A172 (cell line): ENCODE data around the gene EYS. TPM values are rescaled to one million over a fixed set of nuclear protein-coding genes. Genes with fewer than 3 reads are reported as not detected.
"Not testable (repeated sequence)": the region's sequence is repeated elsewhere in the genome, so short reads cannot be mapped to it uniquely, and the experiment has no call there.

Experiments used
- DNase-seq: peaks from one replicate; pipeline ENCODE4 v3.0.0-alpha.2; 2015; ENCODE audit warnings: low spot score
- total RNA-seq: library from RNA; depleted of rRNA; stranded (reverse); fragments of >200 nt; shearing (Covaris generic); gene quantifications from 2 replicates; pipeline ENCODE4 v1.2.3, GENCODE V29; 2014

The EYS gene
- total RNA-seq, 1 experiment from 2014 or later, result 0.24 TPM

- no peak for DNase-seq
Observed at GRCh38 chr6:63793465-63794137, 1913.4 kb downstream of the EYS start.

- DNase-seq, result no peak
Observed at GRCh38 chr6:63792736-63793464, 1914.1 kb downstream of the EYS start.

DNA sequence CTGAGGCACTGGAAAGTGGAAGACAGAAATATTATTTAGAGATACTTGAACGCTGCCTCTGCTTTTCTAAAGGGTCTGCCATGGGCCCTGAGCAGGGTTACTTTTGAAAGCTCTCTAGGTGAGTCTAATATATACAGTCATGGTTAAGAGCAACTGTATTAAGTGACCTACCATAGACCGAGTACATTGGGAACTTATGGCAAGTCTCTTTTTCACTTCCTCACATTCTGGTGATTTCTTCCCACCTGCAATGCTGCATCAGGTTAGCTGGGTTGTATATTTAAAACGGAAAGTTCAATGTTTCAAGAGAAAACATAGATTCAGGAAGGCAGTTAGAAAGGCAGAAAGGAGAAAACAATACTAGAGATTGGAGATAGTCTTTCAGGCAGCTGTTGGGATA lies 1916.7 kb downstream of the EYS start:
- no peak for DNase-seq

DNA sequence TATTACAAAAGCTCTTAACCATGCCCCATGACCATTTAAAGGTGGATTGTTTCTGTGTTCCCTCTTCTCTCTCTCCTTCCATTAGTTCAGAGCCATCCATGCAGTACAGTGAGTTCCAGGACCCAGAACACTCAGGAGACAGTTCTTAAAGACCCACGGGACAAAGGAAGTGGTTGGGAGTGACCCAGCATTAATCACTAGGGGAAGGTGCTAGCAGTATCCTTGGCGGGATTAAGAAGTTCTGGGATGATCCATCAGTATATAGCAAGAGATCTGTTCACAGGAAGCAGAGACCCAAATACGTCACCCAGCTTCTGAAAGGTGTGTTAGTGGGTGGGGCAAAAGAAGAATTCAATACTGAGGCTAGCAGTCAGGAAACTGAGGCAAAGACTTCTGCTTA lies 1917.3 kb downstream of the EYS start:
- no peak for DNase-seq

DNA sequence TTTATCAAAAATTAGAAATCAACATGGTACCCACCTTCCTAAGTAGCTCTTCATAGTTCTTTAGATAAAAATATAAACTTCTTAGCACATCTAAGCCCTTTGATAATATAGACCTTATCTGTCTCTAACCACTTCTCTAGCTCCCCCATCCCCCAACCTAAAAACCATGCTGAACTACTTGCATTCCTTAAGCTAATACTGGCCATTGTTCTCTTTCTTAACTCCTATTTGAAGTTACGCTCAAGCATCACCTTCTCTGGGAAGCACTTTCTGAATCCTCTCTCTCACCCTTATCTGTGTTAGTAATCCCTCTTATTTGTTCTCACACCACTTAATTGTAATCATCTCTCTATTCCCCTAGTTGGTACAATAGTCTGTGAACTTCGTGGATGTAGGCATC lies 1918.5 kb downstream of the EYS start:
- no peak for DNase-seq

- DNase-seq, result no peak
Observed at GRCh38 chr6:63787021-63787420, 1920.0 kb downstream of the EYS start.

DNA sequence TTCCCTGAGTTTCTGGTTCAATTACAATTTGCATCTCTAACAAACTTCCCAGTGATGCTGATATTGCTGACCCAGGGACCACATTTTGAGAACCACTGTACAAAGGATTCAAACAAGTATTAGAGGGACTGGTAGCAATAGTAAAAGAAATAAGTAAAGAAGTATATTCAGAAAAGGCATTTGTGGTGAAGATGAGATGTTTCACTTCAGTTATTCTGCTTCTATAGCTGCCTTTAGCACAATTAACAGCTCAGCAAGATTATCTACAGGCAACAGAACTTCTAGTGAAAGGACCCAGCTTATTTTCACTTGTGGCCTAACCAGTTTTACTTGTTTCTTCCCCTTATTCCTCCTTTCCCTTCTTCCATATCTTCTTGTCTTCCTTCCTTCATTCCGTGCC lies 1922.0 kb downstream of the EYS start:
- no peak for DNase-seq

- no peak for DNase-seq
Observed at GRCh38 chr6:63783096-63783495, 1923.9 kb downstream of the EYS start.

- no peak for DNase-seq
Observed at GRCh38 chr6:63774961-63775360, 1932.1 kb downstream of the EYS start.

GRCh38 chr6:63773200-63773599 lies 1933.8 kb downstream of the EYS start:
- no peak for DNase-seq

GRCh38 chr6:63765828-63766227 lies 1941.2 kb downstream of the EYS start:
- DNase-seq, result no peak

- peak; percentile 26 for DNase-seq
Observed at GRCh38 chr6:63764318-63764916, 1942.6 kb downstream of the EYS start.

- DNase-seq, result no peak
Observed at GRCh38 chr6:63760199-63760598, 1946.8 kb downstream of the EYS start.

- DNase-seq, result no peak
Observed at GRCh38 chr6:63759605-63760105, 1947.4 kb downstream of the EYS start.

GRCh38 chr6:63757826-63758225 lies 1949.2 kb downstream of the EYS start:
- no peak for DNase-seq

DNA sequence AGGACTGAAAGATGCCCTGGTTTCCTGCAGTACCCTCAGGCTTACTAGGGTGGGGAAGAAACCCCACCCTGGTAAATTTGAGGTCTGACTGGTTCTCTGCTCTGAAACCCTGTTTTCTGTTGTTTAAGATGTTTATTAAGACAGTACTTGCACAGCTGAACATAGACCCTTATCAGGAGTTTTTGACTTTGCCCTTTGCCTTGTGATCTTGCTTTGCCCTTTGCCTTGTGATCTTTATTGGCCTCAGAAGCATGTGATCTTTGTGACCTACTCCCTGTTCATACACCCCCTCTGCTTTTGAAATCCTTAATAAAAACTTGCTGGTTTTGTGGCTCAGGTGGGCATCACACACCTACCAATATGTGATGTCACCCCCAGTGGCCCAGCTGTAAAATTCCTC lies 1949.8 kb downstream of the EYS start:
- not testable (repeated sequence) for DNase-seq

DNA sequence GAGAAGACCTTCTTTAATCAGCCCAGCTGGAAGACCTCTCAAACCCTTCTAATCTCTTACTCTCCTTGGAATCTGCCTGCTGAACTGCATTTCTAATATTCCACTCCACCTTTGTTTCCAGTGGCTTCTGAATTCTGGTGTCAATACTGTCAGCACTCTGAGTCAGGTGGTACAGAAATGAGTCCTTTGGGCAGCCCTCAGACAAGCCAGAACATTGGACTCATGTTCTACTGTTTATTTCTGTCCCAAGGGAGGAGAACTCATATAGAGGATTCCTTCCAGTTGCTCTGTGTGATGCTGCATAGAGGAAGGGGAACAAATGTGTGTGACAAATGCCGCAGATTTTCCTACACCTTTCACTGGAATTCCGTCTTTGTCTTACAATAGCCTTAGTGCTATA lies 1956.6 kb downstream of the EYS start:
- no peak for DNase-seq

DNA sequence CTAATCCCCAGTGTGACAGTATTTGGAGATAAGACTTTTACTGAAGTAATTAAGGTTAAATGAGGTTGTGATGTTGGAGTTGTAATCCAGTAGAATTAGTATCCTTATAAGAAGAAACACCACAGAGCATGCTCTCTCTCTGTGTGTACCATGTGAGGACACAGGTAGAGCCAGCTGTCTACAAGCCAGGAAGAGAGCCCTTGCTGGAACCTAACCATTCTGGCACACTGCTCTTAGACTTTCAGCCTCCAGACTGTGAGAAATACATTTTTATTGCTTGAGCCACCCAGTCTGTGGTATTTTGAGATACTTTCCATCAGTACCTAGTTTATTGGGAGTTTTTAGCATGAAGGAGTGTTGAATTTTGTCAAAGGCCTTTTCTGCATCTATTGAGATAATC lies 1961.2 kb downstream of the EYS start:
- no peak for DNase-seq

GRCh38 chr6:63744810-63745209 lies 1962.2 kb downstream of the EYS start:
- DNase-seq, result no peak

- no peak for DNase-seq
Observed at GRCh38 chr6:63743691-63744090, 1963.3 kb downstream of the EYS start.

- DNase-seq, result no peak
Observed at GRCh38 chr6:63742060-63742459, 1965.0 kb downstream of the EYS start.

GRCh38 chr6:63740709-63741108 lies 1966.3 kb downstream of the EYS start:
- peak; percentile 72 for DNase-seq

DNA sequence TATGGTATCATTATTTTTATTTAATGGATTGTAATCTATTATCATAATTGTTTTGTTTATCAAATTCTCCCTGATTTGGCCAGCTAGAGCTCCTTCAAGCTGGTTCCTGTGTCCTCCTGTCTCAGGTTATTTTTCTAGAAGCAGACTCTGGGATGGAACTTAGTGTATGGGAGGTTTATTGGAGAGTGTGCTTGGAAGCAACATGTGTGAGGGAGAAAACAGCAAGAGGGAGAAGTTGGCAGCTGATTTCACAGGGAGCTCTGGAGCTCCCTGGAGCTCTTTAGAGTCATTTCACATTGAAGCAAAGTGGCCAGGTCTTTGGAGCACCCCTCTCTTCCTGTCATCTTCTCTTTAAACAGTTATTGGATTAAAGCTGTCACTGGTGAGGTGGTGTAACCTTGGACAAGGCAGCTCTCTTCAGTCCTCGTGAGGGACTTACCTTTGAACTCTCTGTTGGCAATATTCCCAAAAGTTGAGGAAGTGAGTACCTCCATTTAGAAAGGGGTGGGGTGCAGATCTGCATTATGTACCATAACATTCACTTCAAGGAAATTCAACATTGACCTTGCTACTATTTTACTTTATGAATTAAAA lies 1967.8 kb downstream of the EYS start:
- DNase-seq, result no peak
